AG09309 (cell line): ENCODE results near the gene SNCB.
"Not testable (repeated sequence)": the region's sequence is repeated elsewhere in the genome, so short reads cannot be mapped to it uniquely, and the experiment has no call there.

Experiments
- DNase-seq: peaks from one replicate; pipeline ENCODE4 v3.0.0-alpha.2; 2010; ENCODE audit warnings: low read depth
- H3K4me3 ChIP-seq: 2 replicates; pipeline ENCODE4 v1.5.1; 2011; ENCODE audit warnings: mild to moderate bottlenecking, low read depth, low read length, moderate library complexity; ENCODE audit not compliant: control insufficient read depth
- CTCF ChIP-seq: IDR thresholded peaks from 2 replicates; pipeline ENCODE4 v1.5.1; 2011; ENCODE audit warnings: mild to moderate bottlenecking, low read depth, low read length, inconsistent platforms; ENCODE audit not compliant: insufficient read depth, control insufficient read depth; ENCODE audit errors: missing control alignments

SNCB gene

GRCh38 chr5:176596069-176596644 is 34.2 kb downstream of the SNCB start:
- no peak overlapping the region for H3K4me3 ChIP-seq
- no peak for DNase-seq
- no peak for TF ChIP-seq CTCF

GRCh38 chr5:176595386-176595943 is 34.9 kb downstream of the SNCB start:
- H3K4me3 ChIP-seq, result no peak overlapping the region
- TF ChIP-seq CTCF, result no peak
- DNase-seq, result no peak

GRCh38 chr5:176594554-176594953 is 35.8 kb downstream of the SNCB start:
- H3K4me3 ChIP-seq, result no peak overlapping the region
- no peak for TF ChIP-seq CTCF

GRCh38 chr5:176593273-176593869 is 37.0 kb downstream of the SNCB start:
- TF ChIP-seq CTCF, result no peak
- DNase-seq, result no peak
- no peak overlapping the region for H3K4me3 ChIP-seq

More at GRCh38 chr5:176594554-176594953, 35.8 kb downstream of the SNCB start:
- DNase-seq, result no peak

- no peak overlapping the region for H3K4me3 ChIP-seq
- no peak for DNase-seq
- TF ChIP-seq CTCF, result no peak
Measured at GRCh38 chr5:176592573-176592972, 37.8 kb downstream of the SNCB start.

- DNase-seq, H3K4me3 ChIP-seq: not testable (repeated sequence)
Measured at GRCh38 chr5:176591667-176592066, 38.7 kb downstream of the SNCB start.

- no peak for TF ChIP-seq CTCF
- no peak overlapping the region for H3K4me3 ChIP-seq
- DNase-seq, result no peak
Measured at GRCh38 chr5:176590035-176590717, 40.2 kb downstream of the SNCB start.
